Stimulated activated CD8-positive, alpha-beta memory T cell treated with anti-CD3 and anti-CD28 coated beads, Interleukin-2, amount 100 ng/mL, for 48 hours (primary cell): ENCODE results near the gene SMC1B.
"Not testable (repeated sequence)": the region's sequence is repeated elsewhere in the genome, so short reads cannot be mapped to it uniquely, and the experiment has no call there.

Experiments used
- DNase-seq, 2 donors: peaks; one replicate each; pipeline ENCODE4 v3.0.0-alpha.2; 2020; ENCODE audit warnings: low read depth in 2 of 2

Gene SMC1B

GRCh38 chr22:45413368-45414211 is at the start of gene SMC1B, which contains the start of gene RIBC2:
Gene SMC1B, minus strand, starts transcription at chr22:45413599. Its CDS starts 32 bp downstream, at chr22:45413567.
Gene RIBC2, plus strand, starts transcription at chr22:45413693. Its CDS starts 194 bp downstream, at chr22:45413887.
- DNase-seq = peak; percentile 72 to 86

- no peak for DNase-seq
These were observed 48.7 kb upstream of the SMC1B start for GRCh38 chr22:45462034-45462655.

- no peak for DNase-seq
These were observed 47.1 kb upstream of the SMC1B start for GRCh38 chr22:45460288-45461109.

- DNase-seq = no peak
These were observed 45.8 kb upstream of the SMC1B start for GRCh38 chr22:45459235-45459634.

- no peak for DNase-seq
These were observed 45.1 kb upstream of the SMC1B start for GRCh38 chr22:45458532-45458931.

- no peak for DNase-seq
These were observed 43.4 kb upstream of the SMC1B start for GRCh38 chr22:45456811-45457210.

- DNase-seq = no peak
These were observed 42.2 kb upstream of the SMC1B start for GRCh38 chr22:45455621-45456020.

- no peak for DNase-seq
These were observed 41.8 kb upstream of the SMC1B start for GRCh38 chr22:45455212-45455611.

GRCh38 chr22:45454275-45454674 is 40.9 kb upstream of the SMC1B start:
- DNase-seq = no peak

GRCh38 chr22:45453764-45454163 is 40.4 kb upstream of the SMC1B start:
- no peak for DNase-seq

- DNase-seq = no peak
These were observed 39.4 kb upstream of the SMC1B start for GRCh38 chr22:45452565-45453379.

- no peak for DNase-seq
These were observed 38.6 kb upstream of the SMC1B start for GRCh38 chr22:45451972-45452371.

GRCh38 chr22:45450921-45451651 is 37.7 kb upstream of the SMC1B start:
- no peak for DNase-seq

GRCh38 chr22:45450101-45450785 is 36.8 kb upstream of the SMC1B start:
- no peak for DNase-seq

- not testable (repeated sequence) for DNase-seq
These were observed 36.0 kb upstream of the SMC1B start for GRCh38 chr22:45449442-45449841.

GRCh38 chr22:45448431-45448830 is 35.0 kb upstream of the SMC1B start:
- DNase-seq = no peak

- DNase-seq = not testable (repeated sequence)
These were observed 34.2 kb upstream of the SMC1B start for GRCh38 chr22:45447596-45447995.

GRCh38 chr22:45446216-45446615 is 32.8 kb upstream of the SMC1B start:
- no peak for DNase-seq

- no peak for DNase-seq
These were observed 31.8 kb upstream of the SMC1B start for GRCh38 chr22:45445031-45445710.
